EH (cell line): ENCODE results near the gene CLIC4.
"Not testable (repeated sequence)": the region's sequence is repeated elsewhere in the genome, so short reads cannot be mapped to it uniquely, and the experiment has no call there.

Source experiments
- DNase-seq: peaks from one replicate; pipeline ENCODE4 v3.0.0-alpha.2; 2015; ENCODE audit warnings: low read depth

Gene CLIC4

GRCh38 chr1:24717887-24718650 lies 27.2 kb upstream of the CLIC4 start:
- DNase-seq, result no peak

- DNase-seq, result peak; percentile 92
Observed at GRCh38 chr1:24720152-24720551, 25.1 kb upstream of the CLIC4 start.

- no peak for DNase-seq
Observed at GRCh38 chr1:24721533-24721932, 23.7 kb upstream of the CLIC4 start.

GRCh38 chr1:24722073-24723035 lies 22.9 kb upstream of the CLIC4 start:
- DNase-seq, result not testable (repeated sequence)

- DNase-seq, result peak; percentile 90
Observed at GRCh38 chr1:24724345-24725208, 20.7 kb upstream of the CLIC4 start.

- peak; percentile 76 for DNase-seq
Observed at GRCh38 chr1:24725209-24725651, 20.0 kb upstream of the CLIC4 start.

- no peak for DNase-seq
Observed at GRCh38 chr1:24726741-24727140, 18.5 kb upstream of the CLIC4 start.

GRCh38 chr1:24727501-24728216 lies 17.6 kb upstream of the CLIC4 start:
- DNase-seq, result peak; percentile 95

- no peak for DNase-seq
Observed at GRCh38 chr1:24728982-24729381, 16.3 kb upstream of the CLIC4 start.

GRCh38 chr1:24732186-24732885 lies 12.9 kb upstream of the CLIC4 start:
- no peak for DNase-seq

- not testable (repeated sequence) for DNase-seq
Observed at GRCh38 chr1:24733342-24733741, 11.9 kb upstream of the CLIC4 start.

- DNase-seq, result no peak
Observed at GRCh38 chr1:24735156-24735508, 10.1 kb upstream of the CLIC4 start.

- DNase-seq, result peak; percentile 86
Observed at GRCh38 chr1:24735509-24736375, 9.5 kb upstream of the CLIC4 start.

- no peak for DNase-seq
Observed at GRCh38 chr1:24737368-24738117, 7.7 kb upstream of the CLIC4 start.

GRCh38 chr1:24739241-24739640 lies 6.0 kb upstream of the CLIC4 start:
- DNase-seq, result no peak

- peak; percentile 93 for DNase-seq
Observed at GRCh38 chr1:24742090-24742938, 2.9 kb upstream of the CLIC4 start.

GRCh38 chr1:24743404-24744211 lies 1.6 kb upstream of the CLIC4 start:
- DNase-seq, result peak; percentile 77
